MV-4-11 (cell line): Measurements from ENCODE around the gene EVX1.

Experiments
- DNase-seq: peaks from one replicate; lab custom pipeline; 2025; lab: John Stamatoyannopoulos, UW

EVX1 gene

DNA sequence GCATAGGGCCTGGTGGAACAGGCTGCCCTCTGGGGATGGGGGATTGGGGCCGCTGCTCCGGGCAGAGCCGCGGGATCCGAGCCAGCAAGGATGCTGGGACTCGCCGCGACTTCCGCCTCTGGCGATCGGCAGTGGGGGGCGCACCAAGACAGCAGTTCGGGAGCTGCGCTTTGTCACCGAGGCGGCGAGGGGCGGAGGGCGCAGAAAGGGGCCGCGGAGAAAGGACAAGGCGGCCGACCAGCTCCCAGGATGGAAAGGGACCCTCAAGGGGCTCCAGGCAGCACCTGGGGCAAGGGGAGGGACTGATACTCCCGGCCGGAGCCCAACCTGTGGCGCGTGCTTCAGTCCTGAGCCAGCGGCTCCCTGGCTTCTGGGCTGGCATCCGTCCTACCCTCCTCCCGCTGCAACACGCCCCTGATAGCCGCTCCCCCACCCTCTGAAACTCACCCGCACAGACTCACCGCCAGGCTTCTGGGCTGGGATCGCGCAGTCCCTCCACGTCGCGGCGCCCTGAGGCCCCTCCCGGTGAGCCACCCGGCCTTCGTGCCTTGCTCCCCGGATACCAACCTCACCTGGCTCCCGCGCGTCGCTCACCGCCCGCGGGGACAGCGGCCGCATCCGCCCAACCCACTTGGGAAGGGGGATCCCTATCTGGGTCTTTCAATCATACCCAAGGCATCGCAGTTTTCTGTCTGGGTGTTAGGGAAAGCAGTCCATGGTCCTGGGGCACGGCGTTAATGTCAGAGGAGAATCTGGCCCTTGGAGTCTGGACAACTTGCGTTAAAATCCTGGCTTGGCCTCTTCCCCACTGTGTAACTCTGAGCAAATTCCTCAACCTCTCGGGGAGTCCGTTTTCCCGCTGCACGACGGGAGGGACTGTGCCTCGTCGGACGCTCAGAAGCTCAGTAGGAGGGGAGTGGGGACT lies 7.0 kb upstream of the EVX1 start:
- DNase-seq: peak; percentile 20

DNA sequence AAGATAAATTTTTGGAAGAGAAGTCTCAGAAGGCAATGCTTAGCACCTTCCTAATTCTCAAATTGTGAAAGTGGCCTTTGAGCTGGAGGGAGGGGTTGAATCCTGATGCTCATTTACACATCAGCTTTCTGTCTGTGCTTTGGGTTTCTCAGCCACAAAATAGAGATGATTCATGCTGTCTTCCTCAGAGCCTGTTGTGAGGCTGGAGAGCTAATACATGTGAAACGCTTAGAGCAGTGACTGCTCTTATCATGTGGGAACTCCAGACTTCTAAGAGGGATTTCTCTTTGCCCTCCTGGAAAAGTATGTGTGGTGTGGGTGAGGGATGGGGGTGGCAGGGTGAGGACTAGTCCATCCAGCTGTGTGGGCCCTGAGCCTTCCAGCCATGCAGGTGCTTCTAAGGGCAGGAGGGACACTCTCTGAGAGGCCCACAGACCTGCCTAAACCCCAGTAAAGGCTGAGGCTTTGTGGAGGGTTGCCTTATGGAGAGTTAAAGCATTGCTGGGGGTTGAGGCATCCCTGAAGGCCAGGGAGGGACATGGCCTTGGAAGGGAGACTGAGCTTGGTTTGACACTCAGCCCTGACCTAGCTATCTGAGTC lies 4.8 kb upstream of the EVX1 start:
- peak; percentile 85 for DNase-seq

GRCh38 chr7:27238979-27239386 lies 3.6 kb upstream of the EVX1 start:
- DNase-seq: no peak

DNA sequence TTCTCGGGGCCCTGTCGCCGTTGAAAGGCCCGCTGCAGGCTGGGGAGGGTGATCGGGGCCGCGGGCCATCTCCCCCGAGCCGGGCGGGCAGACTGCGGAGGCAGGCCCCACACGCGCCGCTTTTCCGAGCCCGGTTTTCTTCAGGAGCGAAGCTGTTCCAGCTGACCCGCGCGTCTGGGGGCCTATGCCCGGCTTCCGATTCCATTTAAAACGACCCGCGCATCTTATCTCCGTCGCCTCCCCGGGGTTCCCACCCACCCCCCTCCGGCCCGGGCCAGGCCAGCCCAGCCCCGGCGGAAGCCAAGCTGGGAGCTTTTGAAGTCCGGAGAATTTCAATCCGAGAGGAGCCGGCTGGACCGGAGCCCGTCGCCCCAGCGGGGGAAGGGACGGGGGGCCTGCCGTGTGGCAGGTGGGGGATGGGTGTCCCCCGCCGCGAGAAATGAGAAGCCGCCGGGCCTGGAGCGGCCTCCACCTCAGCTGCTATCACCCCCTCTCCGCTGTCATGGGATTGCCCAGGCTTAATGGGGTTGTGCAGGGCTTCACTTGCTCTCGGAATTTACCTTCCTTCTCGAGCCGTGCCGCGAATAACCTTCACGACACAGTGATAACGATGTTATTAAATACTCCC lies 3.1 kb upstream of the EVX1 start:
- no peak for DNase-seq

GRCh38 chr7:27240015-27240731 lies 2.4 kb upstream of the EVX1 start:
- no peak for DNase-seq

- no peak for DNase-seq
These were observed 1.2 kb upstream of the EVX1 start for GRCh38 chr7:27241189-27242056.

GRCh38 chr7:27242154-27242553 lies 448 bp upstream of the EVX1 start:
- no peak for DNase-seq

GRCh38 chr7:27243340-27244163 lies 950 bp downstream of the EVX1 start:
- no peak for DNase-seq

DNA sequence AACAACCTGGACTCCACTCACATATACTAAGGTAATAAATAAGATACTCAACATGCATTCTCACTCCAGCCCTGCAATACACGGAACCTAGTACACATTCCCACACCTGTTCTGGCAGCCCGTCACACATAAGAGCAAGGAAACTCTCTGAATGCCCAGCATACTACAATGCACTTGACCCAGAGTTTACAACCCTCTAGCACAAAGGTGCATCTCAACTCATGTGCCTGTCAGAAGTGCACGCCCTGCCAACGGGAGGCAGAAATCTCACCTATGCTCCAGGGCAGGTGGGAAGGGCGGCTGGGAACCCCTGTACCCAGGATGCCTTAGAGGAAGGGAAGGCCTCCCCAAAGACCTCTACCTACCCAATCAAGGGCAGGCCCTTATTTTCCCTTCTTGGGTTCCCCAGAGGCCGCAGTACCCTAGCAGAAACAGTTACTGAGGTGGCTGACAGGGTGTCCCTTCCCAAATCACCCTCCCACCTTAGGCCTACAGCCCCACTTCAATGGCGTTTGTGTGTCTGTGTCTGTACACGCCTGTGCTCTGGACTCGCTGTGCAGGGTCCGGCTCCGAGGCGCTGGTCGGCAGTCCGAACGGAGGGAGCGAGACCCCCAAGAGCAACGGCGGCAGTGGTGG lies 2.0 kb downstream of the EVX1 start:
- DNase-seq: no peak

DNA sequence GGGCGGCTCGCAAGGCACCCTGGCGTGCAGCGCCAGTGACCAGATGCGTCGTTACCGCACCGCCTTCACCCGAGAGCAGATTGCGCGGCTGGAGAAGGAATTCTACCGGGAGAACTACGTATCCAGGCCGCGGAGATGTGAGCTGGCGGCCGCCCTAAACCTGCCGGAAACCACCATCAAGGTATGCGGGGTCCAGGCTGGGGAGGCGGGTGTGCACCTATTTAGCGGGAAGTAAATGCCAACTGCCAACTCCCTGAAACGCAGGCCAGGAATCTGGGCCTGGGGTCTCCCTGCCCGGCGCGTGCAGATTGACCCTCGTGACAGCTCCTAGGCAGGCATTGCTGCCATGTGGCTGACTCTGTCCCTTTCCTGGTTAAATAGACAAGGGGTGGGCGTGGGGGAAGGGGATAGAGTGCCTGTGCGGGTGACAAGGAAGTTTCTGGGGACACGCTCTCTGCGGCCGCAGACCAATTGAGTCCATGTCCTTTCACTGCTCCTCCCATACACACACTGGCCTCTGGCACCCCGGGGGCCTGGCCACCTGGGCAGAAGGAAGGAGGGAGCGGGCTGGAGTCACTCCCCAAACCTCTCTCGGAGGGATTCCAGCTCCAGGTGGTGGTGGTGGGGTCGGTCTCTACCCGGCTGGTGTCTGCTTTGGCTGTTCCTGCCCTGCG lies 2.7 kb downstream of the EVX1 start:
- DNase-seq: no peak

GRCh38 chr7:27245798-27246691 lies 3.4 kb downstream of the EVX1 start:
- DNase-seq: no peak

DNA sequence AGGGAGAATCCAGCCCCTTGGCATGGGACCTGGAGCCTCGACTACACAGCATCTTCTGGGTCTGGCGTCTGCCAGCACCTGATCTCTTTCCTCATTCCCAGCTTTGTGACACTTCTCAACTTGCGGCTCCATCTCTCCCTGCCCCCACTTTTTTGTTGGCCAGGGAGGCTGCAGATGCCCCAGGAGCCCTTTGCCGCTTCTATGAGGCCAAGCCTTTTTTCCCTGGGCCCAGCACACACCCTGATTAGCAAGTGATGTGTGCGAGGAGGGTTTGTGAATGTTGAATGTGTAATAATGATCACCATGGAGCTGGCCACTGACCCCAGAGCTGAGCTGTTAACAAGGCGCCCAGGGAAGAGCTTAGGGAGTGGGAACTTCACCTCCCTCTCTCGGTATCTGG lies 4.4 kb downstream of the EVX1 start:
- no peak for DNase-seq

GRCh38 chr7:27247452-27248426 lies 5.1 kb downstream of the EVX1 start:
- DNase-seq: no peak

DNA sequence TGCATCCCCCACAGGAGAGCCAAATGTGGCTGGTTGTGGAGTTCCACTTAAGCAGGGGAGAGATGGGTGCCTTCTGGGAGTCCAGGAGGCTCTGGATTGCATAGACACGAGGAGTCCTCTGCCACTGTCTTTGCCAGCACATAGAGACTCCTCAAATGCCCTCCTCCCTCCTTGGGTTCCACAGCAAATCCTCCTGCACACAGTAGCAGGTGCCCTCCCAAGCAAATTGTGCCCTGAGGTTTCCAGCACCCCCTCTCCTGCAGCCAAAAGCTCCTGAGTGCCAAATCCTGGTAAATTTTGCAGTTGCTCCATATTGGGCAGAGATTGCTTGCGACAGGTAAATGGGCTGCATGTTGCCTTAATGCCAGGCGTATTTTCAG lies 5.8 kb downstream of the EVX1 start:
- DNase-seq: no peak

- DNase-seq: peak; percentile 78
These were observed 6.5 kb downstream of the EVX1 start for GRCh38 chr7:27248911-27249723.
